Upper lobe of left lung (tissue), 6 donors: ENCODE data around the gene PNMT. TPM values are rescaled to one million over a fixed set of nuclear protein-coding genes. Genes with fewer than 3 reads are reported as not detected.

Experiments
- ATAC-seq, 2 donors: fragments of 200-7000 bp; cut with Tn5 transposase; one replicate each; pipeline ENCODE4 v1.9.1; 2022; ENCODE audit warnings: mild to moderate bottlenecking in 2 of 2, moderate library complexity in 2 of 2; ENCODE audit not compliant: low FRiP score in 2 of 2
- DNase-seq, 2 donors: peaks; one replicate each; pipeline ENCODE4 v3.0.0-alpha.2; 2019 to 2020
- H3K27ac ChIP-seq, 4 donors: fragments of 200-600 bp; sonication (generic); one replicate each; pipeline ENCODE4 v1.5.1; 2016 to 2019
- H3K27me3 ChIP-seq, 4 donors: fragments of 200-600 bp; sonication (generic); one replicate each; pipeline ENCODE4 v1.5.1; 2017 to 2019
- H3K36me3 ChIP-seq, 4 donors: fragments of 200-600 bp; sonication (generic); one replicate each; pipeline ENCODE4 v1.5.1; 2016 to 2019
- H3K4me1 ChIP-seq, 4 donors: fragments of 200-600 bp; sonication (generic); one replicate each; pipeline ENCODE4 v1.5.1; 2018 to 2019
- H3K4me3 ChIP-seq, 4 donors: fragments of 200-600 bp; sonication (generic); one replicate each; pipeline ENCODE4 v1.5.1; 2017 to 2019; ENCODE audit warnings: mild to moderate bottlenecking in 2 of 4, moderate library complexity in 1 of 4
- H3K9me3 ChIP-seq, 4 donors: fragments of 200-600 bp; sonication (generic); one replicate each; pipeline ENCODE4 v1.5.1; 2018 to 2019
- CTCF ChIP-seq, 6 experiments: fragments of 450-650 bp in 4 of 6; fragments of 200-600 bp in 2 of 6; sonication (generic) in 2 of 6; IDR thresholded peaks; one replicate each; pipeline ENCODE4 v1.5.1; 2016 to 2019; ENCODE audit warnings: antibody characterized with exemption in 6 of 6
- EP300 ChIP-seq, 4 donors: sonication (generic); formaldehyde crosslinking; IDR thresholded peaks; one replicate each; pipeline ENCODE4 v1.5.1; 2017; ENCODE audit warnings: antibody characterized with exemption in 4 of 4, control low read depth in 2 of 4
- POLR2A ChIP-seq, 4 donors: fragments of 450-650 bp; IDR thresholded peaks; one replicate each; pipeline ENCODE4 v1.5.1; 2016 to 2017; ENCODE audit warnings: antibody characterized with exemption in 4 of 4, mild to moderate bottlenecking in 2 of 4
- POLR2AphosphoS5 ChIP-seq, 2 donors: sonication (generic); formaldehyde crosslinking; IDR thresholded peaks; one replicate each; pipeline ENCODE4 v1.5.1; 2017; ENCODE audit warnings: antibody characterized with exemption in 2 of 2
- WGBS, 2 donors: methylation state at CpG; one replicate each; pipeline ENCODE4 v1.1.5; 2017 to 2018; 5-methylcytosine and 5-hydroxymethylcytosine counted together
- total RNA-seq, 6 donors: library from RNA; depleted of rRNA in 4 of 6; stranded (reverse); fragments of >200 nt in 4 of 6; gene quantifications; one replicate each; pipeline versions ENCODE4 v1.1.0 to v1.2.1, GENCODE V29; 2016 to 2021
- donor health status: DM: no; HTN: no; CAD: no; lungs with moderate emphysema.
- donor health status: DM: no; HTN: yes; CAD: no; lungs with severe emphysema.

PNMT gene
- total RNA-seq, 6 donors from 2014 or later: 3.1 to 21.3 (median 7.0) TPM

GRCh38 chr17:39702901-39703893, 34.9 kb downstream of the PNMT start:
- no peak for ATAC-seq
- Histone ChIP-seq H3K9me3 (no peaks in the 10 kb centered on the region), H3K4me3 (no peak overlapping the region), H3K36me3 (peaks cover 4 to 14% (median 9%) of the 10 kb centered on the region in 4 donors), H3K4me1 (peaks cover 21 to 76% (median 57%) of the 10 kb centered on the region in 4 donors), H3K27ac (peak overlapping the region in 3 of 4 donors; percentile 5 to 83 (median 49)), H3K27me3 (no peaks in the 10 kb centered on the region)
- peak in 1 of 2 donors; percentile 52 for DNase-seq
- 39 to 58% methylated on average over 7 to 12 of the region's 12 CpGs for WGBS, 2 donors
- TF ChIP-seq POLR2AphosphoS5 (IDR thresholded peaks at IDR 0.05): no peak
- no peak for TF ChIP-seq CTCF (IDR thresholded peaks at IDR 0.05)
- TF ChIP-seq EP300 (IDR thresholded peaks at IDR 0.05): no peak
- no peak for TF ChIP-seq POLR2A (IDR thresholded peaks at IDR 0.05)

GRCh38 chr17:39703913-39704312, 35.7 kb downstream of the PNMT start:
- Histone ChIP-seq H3K4me3 (no peak overlapping the region), H3K27ac (peak overlapping the region in 3 of 4 donors; percentile 37 to 83 (median 83)), H3K9me3 (no peaks in the 10 kb centered on the region), H3K36me3 (peaks cover 10 to 21% (median 16%) of the 10 kb centered on the region in 4 donors), H3K4me1 (peaks cover 21 to 76% (median 57%) of the 10 kb centered on the region in 4 donors), H3K27me3 (no peaks in the 10 kb centered on the region)
- 70 to 82% methylated on average over 2 to 5 of the region's 5 CpGs for WGBS, 2 donors
- ATAC-seq (no peak), DNase-seq (no peak)
- TF ChIP-seq CTCF (IDR thresholded peaks at IDR 0.05): no peak
- no peak for TF ChIP-seq POLR2AphosphoS5 (IDR thresholded peaks at IDR 0.05)
- no peak for TF ChIP-seq EP300 (IDR thresholded peaks at IDR 0.05)
- no peak for TF ChIP-seq POLR2A (IDR thresholded peaks at IDR 0.05)

- Histone ChIP-seq H3K9me3 (no peaks in the 10 kb centered on the region), H3K36me3 (peaks cover 10 to 32% (median 25%) of the 10 kb centered on the region in 4 donors), H3K4me3 (no peak overlapping the region), H3K27ac (peak overlapping the region; percentile 62 to 83 (median 80)), H3K27me3 (no peaks in the 10 kb centered on the region), H3K4me1 (peaks cover 21 to 76% (median 55%) of the 10 kb centered on the region in 4 donors)
- peak in 3 of 6 experiments; percentile 6 to 55 (median 17) for TF ChIP-seq CTCF (IDR thresholded peaks at IDR 0.05)
- TF ChIP-seq EP300 (IDR thresholded peaks at IDR 0.05): no peak
- DNase-seq (no peak), ATAC-seq (no peak)
- 69 to 73% methylated on average over 8 to 11 of the region's 11 CpGs for WGBS, 2 donors
These were observed 36.7 kb downstream of the PNMT start for GRCh38 chr17:39704821-39705551.

- Histone ChIP-seq H3K27me3 (no peaks in the 10 kb centered on the region), H3K9me3 (no peaks in the 10 kb centered on the region), H3K27ac (peak overlapping the region; percentile 62 to 83 (median 80)), H3K4me1 (peaks cover 21 to 67% (median 55%) of the 10 kb centered on the region in 4 donors), H3K36me3 (peaks cover 10 to 40% (median 32%) of the 10 kb centered on the region in 4 donors), H3K4me3 (no peak overlapping the region)
- 54 to 59% methylated on average over 4 to 12 of the region's 12 CpGs for WGBS, 2 donors
- DNase-seq (peak; percentile 72 to 92), ATAC-seq (peak; percentile 42 to 91)
- TF ChIP-seq CTCF (IDR thresholded peaks at IDR 0.05) (peak in 3 of 6 experiments; percentile 23 to 50 (median 25)), EP300 (IDR thresholded peaks at IDR 0.05) (peak in 1 of 4 donors; percentile 66), POLR2A (IDR thresholded peaks at IDR 0.05) (no peak), POLR2AphosphoS5 (IDR thresholded peaks at IDR 0.05) (peak; percentile 30 to 37)
These were observed 37.6 kb downstream of the PNMT start for GRCh38 chr17:39705786-39706348.
